GM18873 (cell line): ENCODE results near the gene OR52K2.
"Not testable (repeated sequence)": the region's sequence is repeated elsewhere in the genome, so short reads cannot be mapped to it uniquely, and the experiment has no call there.

Source experiments
- ATAC-seq: cut with Tn5 transposase; IDR thresholded peaks from one replicate; pipeline ENCODE4 v1.9.1; 2021; ENCODE audit warnings: mild to moderate bottlenecking, moderate library complexity, moderate number of reproducible peaks; ENCODE audit not compliant: unreplicated experiment, low FRiP score

OR52K2 gene

DNA sequence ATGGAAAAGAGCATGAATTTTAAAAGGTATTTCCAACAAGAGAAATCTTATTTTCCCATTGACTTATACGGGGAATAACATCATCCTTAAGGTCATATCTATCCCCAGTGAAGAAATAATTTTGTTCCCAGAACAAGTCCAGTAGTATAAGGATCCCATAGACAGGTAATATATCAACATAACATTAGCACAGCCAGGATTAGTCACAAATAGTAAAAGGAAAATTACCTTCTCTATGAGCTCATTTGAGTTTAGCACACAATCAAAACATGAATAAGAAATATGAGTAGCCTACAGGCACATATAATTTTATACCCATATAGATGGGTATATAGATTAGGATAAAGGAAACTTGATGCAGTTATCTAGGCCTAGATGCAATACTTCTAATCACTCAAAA is 30.5 kb downstream of the OR52K2 start:
- ATAC-seq: no peak

DNA sequence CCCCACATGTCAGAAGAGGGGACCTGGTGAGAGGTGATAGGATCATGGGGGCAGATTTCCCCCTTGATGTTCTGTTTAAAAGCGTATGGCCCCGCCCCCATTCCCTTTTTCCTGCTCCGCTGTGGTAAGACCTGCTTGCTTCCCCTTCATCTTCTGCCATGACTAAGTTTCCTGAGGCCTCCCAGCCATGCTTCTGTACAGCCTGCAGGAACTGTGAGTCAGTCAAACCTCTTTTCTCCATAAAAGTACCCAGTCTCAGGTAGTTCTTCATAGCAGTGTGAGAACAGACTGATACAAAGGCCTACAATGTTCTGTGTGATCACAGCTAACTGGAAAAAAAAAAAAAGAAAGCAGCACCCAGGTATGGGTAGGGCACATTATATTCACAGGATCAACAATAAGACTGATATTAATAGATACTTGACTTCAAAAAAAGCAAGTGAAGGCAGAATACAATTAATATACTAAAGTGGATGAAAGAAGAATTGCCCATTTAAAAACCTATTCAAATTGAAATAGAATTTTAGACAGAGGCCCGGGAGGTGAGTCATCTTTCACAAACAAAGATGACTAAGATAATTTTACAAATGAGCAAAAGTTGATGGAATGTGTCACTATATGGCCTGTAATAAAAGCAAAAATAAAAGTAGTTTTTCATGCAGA is 31.6 kb downstream of the OR52K2 start:
- ATAC-seq: no peak

DNA sequence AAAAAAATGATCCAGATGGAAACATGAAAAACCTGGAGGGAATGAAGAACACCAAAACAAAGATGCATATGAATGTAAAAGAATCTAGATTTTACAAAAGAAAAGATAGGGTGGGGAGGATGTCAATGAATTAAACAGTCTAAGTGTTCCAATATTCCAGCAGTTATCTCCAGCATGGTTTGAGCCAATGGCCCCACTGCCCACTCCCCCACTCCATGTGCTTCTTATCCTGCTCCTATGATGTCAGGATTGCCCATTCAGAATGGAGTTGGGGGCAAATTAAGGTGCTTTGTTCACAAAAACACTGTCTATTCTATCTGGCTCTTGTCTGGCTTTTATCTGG is 32.1 kb downstream of the OR52K2 start:
- ATAC-seq: no peak

DNA sequence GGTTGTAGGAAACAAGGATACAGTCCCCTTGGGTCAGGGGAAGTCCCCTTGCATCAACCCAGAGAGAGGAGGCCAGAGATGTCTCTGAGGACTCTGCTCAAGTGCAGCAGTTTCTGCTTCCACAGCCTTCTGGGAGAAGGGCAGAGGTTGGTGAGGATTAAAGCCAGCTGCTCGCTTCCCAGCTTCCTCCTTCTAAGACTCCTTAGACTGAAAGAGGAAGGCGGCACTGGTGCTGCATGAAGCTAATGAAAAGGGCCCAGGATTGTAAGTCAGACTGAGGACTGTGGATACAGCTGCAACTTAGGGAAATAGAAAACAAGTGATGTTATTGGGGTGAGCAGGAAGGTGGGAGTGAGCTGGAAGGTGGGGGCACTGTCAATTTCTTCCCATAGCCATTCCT is 33.4 kb downstream of the OR52K2 start, which contains the start of gene OR52K1:
OR52K1 (plus strand) TSS at position 202 of the 400 bp plus-strand sequence. CDS start 6,255 bp downstream, outside the sequence.
- no peak for ATAC-seq

DNA sequence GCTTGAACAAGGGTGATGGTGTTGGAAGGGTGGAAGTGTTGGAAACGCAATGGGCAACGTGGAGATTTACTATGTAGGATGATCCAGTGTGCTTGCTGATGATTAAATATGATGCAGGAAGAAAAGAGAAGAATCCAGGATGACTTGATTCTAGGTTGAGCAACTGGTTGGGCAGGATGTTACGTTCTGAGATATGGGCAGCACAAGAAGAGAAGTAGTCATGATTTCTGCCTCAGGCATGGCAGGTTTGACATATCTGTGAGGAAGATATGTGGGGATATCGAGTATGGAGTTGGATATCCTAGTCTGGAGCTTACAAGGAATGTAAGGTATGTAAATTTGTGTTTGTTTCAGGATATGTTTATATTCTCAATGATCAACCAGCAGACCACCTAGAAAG is 35.2 kb downstream of the OR52K2 start:
- ATAC-seq: no peak

DNA sequence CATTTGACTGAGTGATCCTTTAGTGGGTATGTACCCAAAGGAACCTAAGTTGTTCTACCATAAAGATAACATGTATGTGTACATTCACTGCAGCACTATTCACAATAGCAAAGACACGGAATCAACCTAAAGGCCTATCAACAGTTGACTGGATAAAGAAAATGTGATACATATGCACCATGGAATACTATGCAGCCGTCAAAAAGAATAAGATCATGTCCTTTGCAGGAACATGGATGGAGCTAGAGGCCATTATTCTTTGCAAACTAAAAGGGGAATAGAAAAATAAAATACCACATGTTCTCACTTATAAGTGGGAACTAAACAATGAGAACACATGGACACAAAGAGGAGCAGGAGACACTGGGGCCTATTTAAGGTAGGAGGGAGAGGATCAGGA is 42.3 kb downstream of the OR52K2 start:
- not testable (repeated sequence) for ATAC-seq

DNA sequence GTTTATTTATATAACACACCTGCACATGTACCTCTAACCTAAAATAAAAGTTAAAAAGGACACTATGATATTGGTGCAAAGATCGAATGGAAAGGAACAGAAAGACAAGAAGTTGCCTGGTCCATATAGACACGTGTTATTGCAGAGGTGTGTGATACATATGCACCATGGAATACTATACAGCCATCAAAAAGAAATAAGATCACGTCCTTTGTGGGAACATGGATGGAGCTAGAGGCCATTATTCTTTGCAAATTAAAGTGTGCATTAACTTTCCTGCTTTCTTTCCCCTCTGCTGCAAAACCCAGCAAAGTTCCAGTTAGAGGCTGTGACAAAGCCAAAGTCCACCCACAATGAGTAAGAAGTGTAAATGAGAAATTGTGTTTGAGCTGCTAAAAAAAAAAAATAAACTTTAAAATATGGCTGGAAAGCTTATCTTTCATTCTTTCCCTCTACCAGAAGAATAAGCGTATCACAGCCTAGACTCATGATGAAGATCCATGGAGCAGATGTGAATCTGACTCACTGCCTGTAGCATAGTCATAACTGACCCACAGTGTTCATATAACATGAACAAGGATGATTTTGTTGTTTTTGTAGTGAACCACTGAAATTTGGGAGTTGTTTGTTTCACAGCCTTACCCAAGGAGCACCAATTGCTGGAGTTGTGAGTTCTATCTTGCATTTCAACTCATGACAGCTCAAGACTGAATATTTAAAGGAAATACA is 42.9 kb downstream of the OR52K2 start:
- ATAC-seq: no peak

DNA sequence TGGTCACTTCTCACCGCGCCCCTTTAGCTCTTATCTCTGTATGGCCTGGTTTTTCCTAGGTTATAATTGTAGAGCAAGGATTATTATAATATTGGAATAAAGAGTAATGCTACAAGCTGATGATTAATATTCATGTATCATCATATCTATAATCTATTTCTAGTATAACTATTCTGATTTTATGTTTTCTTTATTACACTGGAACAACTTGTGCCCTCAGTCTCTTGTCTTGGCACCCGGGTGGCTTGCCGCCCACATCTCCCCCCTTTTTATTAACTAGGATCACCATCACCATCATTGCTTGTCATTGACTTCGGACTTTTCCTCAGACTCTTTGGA is 44.4 kb downstream of the OR52K2 start:
- ATAC-seq: no peak

DNA sequence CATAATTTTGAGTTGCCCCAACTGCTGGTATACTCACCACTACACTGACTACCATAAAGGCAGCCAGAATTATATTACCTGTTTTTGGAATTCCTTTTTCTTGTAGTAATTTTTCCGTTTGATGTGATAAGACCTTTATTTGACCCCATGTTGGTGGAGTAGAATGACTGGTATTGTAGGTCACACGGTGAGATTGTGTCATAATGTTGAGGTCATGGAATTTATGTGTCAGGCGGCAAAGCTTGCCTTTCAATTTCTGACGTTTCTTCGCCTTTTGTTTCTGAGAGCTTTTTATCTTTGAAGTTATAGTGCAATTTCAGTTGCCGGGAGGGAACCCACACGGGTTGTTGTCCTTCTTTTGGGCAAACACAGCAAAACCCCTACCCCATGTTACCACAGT is 46.4 kb downstream of the OR52K2 start:
- ATAC-seq: no peak

DNA sequence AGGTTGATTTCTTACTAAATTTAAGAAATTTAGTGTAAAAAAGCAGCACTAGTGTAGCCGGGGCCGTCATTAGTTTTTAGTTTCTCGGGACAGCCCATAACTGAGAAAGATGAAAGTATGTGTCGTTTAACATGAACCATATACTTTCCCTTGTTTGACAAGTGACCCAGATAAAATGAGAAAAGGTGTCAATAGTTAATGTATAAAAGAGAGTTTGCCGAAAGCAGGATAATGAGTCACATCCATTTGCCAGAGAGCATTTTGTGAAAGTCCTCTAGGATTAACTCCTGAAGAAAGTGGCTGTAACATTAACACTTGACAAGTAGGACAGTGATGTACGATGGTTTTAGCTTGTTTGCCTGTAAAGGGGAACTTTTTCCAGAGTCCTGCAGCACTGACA is 46.9 kb downstream of the OR52K2 start:
- ATAC-seq: no peak

DNA sequence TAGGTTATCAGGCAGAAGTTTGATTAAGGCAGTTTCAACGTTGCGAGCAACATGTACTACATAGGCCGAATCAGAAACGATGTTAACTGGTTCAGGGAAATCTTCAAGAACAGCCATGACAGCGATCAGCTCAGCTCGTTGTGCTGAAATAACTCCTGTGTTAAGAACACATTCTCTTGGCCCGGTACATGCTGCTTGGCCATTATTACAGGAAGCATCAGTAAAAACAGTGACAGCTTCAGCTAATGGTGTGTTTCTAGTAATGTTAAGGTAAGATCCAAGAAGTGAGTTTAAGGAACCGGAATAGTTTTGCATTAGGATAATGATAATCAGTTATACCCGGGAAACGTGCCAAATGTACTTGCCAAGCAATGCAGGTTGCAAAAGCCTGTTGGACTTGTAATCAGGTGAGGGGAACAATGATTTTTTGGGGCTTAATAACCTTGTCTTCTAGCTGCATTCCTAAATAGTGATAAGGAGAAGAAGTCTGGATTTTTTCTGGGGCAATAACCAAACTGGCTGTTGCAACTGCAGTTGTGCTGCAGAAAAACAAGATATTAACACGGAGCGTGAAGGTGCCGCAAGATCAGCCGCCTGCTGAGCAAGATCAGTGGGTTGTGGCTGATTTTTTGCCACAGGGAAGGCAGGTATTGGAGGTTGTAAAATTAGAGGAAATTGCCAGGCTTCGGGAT is 47.6 kb downstream of the OR52K2 start:
- no peak for ATAC-seq
